ENCODE measurements around the gene EMX1. TPM values are rescaled to one million over a fixed set of nuclear protein-coding genes. Genes with fewer than 3 reads are reported as not detected.
A peak's percentile ranks its signal among the peaks of the same experiment; 100 is the strongest.

The EMX1 gene
- total RNA-seq, 1 donor from 2014 or later, result not detected

- peaks cover 80% of the 10 kb centered on the region for H3K27me3 Mint-ChIP-seq (ENCODE audit: unreplicated experiment)
- DNase-seq (ENCODE audit: extremely low spot score, unreplicated experiment), result peak; percentile 64
These were observed 3.1 kb upstream of the EMX1 start for GRCh38 chr2:72914206-72914559.

GRCh38 chr2:72914589-72915319 is 2.6 kb upstream of the EMX1 start:
- Mint-ChIP-seq H3K27me3 (ENCODE audit: unreplicated experiment) (peaks cover 80% of the 10 kb centered on the region), H3K4me3 (ENCODE audit: unreplicated experiment) (no peak overlapping the region), H3K4me1 (ENCODE audit: unreplicated experiment) (peaks cover 22% of the 10 kb centered on the region), H3K9me3 (ENCODE audit: unreplicated experiment) (no peaks in the 10 kb centered on the region), H3K27ac (ENCODE audit: unreplicated experiment) (no peak overlapping the region), H3K36me3 (ENCODE audit: unreplicated experiment) (no peaks in the 10 kb centered on the region)
- no peak for DNase-seq (ENCODE audit: extremely low spot score, unreplicated experiment)
- TF ChIP-seq CTCF (IDR thresholded peaks at IDR 0.05), result no peak

More at GRCh38 chr2:72914206-72914559, 3.1 kb upstream of the EMX1 start:
- Mint-ChIP-seq H3K4me1 (ENCODE audit: unreplicated experiment) (peaks cover 20% of the 10 kb centered on the region), H3K4me3 (ENCODE audit: unreplicated experiment) (no peak overlapping the region), H3K9me3 (ENCODE audit: unreplicated experiment) (no peaks in the 10 kb centered on the region), H3K36me3 (ENCODE audit: unreplicated experiment) (no peaks in the 10 kb centered on the region), H3K27ac (ENCODE audit: unreplicated experiment) (no peak overlapping the region)
- TF ChIP-seq CTCF (IDR thresholded peaks at IDR 0.05), result no peak

GRCh38 chr2:72915320-72915906 is 1.9 kb upstream of the EMX1 start:
- peak; percentile 75 for DNase-seq (ENCODE audit: extremely low spot score, unreplicated experiment)
- Mint-ChIP-seq H3K36me3 (ENCODE audit: unreplicated experiment) (no peaks in the 10 kb centered on the region), H3K4me3 (ENCODE audit: unreplicated experiment) (no peak overlapping the region), H3K27ac (ENCODE audit: unreplicated experiment) (no peak overlapping the region), H3K4me1 (ENCODE audit: unreplicated experiment) (peaks cover 25% of the 10 kb centered on the region), H3K9me3 (ENCODE audit: unreplicated experiment) (no peaks in the 10 kb centered on the region), H3K27me3 (ENCODE audit: unreplicated experiment) (peaks cover 79% of the 10 kb centered on the region)
- no peak for TF ChIP-seq CTCF (IDR thresholded peaks at IDR 0.05)

- TF ChIP-seq CTCF (IDR thresholded peaks at IDR 0.05), result no peak
- Mint-ChIP-seq H3K9me3 (ENCODE audit: unreplicated experiment) (no peaks in the 10 kb centered on the region), H3K4me3 (ENCODE audit: unreplicated experiment) (peak overlapping the region; percentile 59), H3K27me3 (ENCODE audit: unreplicated experiment) (peaks cover 78% of the 10 kb centered on the region), H3K36me3 (ENCODE audit: unreplicated experiment) (no peaks in the 10 kb centered on the region), H3K27ac (ENCODE audit: unreplicated experiment) (no peak overlapping the region), H3K4me1 (ENCODE audit: unreplicated experiment) (peaks cover 28% of the 10 kb centered on the region)
- peak; percentile 79 for DNase-seq (ENCODE audit: extremely low spot score, unreplicated experiment)
These were observed 1.2 kb upstream of the EMX1 start for GRCh38 chr2:72915907-72916742.

- Mint-ChIP-seq H3K9me3 (ENCODE audit: unreplicated experiment) (no peaks in the 10 kb centered on the region), H3K4me1 (ENCODE audit: unreplicated experiment) (peaks cover 28% of the 10 kb centered on the region), H3K27me3 (ENCODE audit: unreplicated experiment) (peaks cover 78% of the 10 kb centered on the region), H3K4me3 (ENCODE audit: unreplicated experiment) (peak overlapping the region; percentile 55), H3K36me3 (ENCODE audit: unreplicated experiment) (no peaks in the 10 kb centered on the region), H3K27ac (ENCODE audit: unreplicated experiment) (no peak overlapping the region)
- DNase-seq (ENCODE audit: extremely low spot score, unreplicated experiment), result peak; percentile 82
- no peak for TF ChIP-seq CTCF (IDR thresholded peaks at IDR 0.05)
These were observed 579 bp upstream of the EMX1 start for GRCh38 chr2:72916743-72917137.
